CD4-positive, alpha-beta T cell treated with Interferon alpha-2 for 1 hour (primary cell): ENCODE data around the gene VCL.

Experiments
- DNase-seq, 2 donors: peaks; one replicate each; pipeline ENCODE4 v3.0.0-alpha.2; 2020 to 2022

Gene VCL

DNA sequence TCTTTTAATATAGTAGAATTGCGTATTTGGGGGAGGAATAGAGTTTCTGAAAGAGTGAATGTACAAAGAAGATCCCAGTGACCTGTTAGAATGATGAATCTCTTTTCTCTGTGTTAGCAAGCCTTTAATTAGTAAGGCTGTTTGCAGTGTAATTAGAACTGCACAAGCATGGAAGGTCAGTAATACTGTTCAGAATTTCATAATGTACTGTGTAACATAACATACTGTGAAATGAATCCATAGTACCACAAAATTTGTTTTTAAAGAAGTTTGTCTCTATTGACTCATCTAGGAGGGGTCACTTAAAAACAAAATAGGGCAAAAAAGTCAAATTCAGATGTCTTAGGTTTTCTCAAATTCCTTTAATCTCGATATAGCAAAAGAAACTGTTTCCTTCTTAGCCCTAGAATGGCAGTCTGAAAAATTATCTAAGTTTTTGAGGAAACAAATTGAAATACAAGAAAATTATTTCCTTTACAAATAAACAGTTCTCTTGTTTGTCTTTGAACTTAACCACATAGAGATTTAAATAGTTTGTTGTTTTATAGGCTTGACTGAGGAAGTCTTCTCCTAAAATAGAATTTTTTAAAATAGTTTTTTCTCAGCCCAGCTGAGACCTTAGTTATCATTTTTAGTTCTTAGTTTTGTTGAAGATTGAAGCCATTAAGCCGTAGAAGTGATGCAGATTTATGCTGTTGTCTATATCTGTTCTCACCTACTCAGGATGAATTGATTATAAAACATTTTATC, 165.6 kb downstream of the VCL start:
- DNase-seq = no peak

DNA sequence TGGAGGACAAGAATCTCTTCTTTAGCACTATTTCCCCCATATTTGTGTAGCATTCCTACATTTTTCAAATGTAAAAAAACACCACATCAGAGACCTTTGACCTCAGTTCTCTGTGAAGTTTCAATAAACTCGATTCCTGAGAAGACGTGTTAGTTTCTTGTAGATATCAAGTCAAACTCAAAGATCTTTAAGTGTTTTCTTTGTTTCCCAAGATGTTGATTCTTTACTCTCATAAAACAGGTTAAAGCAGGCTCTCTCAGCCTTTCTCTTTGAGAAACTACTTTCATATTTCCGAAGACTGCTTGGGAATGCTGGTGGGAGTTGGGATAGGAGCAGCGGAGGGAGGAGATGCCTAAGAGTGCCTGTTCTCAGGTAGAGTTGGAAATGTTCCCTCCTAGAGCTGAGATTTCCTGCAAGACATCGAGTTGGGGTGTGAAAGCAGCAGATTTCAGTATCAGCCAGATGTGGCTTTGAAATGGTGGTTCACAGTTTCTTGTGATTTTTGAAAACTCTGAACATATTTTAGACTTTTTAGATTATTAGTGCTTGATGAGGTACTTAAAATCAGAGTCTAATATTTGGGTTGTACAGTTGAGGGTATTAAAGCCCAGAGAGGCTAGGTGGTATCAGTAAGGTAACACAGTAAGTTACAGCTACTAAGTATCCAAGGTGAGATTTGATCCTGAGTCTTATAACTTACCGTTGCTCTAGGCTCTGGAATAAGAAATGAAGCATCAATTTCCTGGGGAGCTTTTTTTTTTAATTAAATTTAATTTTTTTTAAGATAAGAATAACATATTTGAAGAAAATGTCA, 167.0 kb downstream of the VCL start:
- no peak for DNase-seq

DNA sequence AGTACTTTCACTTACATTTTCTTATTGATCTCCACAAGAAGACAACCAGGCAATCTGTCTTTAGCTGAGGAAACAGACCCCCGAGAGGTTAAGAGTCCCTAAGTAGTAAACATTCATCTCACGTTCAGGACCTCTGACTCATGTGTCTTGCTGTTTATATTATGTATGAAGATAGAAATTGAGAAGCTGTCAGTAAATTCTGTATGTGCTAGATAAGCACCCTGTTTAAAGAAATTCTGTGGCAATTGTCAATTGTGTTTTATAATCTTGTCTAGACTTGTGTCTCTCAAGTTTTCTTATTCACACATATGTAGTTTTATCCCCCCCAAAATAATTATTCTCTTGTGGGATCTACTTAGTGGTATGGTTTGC, 167.6 kb downstream of the VCL start:
- no peak for DNase-seq

DNA sequence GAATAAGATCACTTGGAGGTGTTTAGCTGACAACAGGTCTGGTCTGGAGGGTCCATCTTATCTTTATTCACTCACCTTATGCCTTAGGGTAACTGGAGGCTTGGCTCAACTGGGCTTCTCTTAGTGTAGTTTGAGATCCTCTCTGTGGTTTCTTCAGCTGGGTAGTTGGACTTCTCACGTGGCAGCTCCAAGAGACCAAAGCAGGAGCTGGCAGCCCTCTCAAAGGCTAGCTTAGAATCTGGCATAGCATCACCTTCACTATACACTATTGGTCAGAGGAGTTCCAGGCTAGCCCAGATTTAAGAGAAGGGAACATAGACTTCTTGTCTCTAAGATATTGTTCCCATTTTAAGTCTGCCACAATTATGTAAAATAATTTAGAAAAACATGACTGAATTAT, 169.5 kb downstream of the VCL start:
- no peak for DNase-seq
